ENCODE data around the gene GLI3. TPM values are rescaled to one million over a fixed set of nuclear protein-coding genes. Genes with fewer than 3 reads are reported as not detected.

Gene GLI3
- total RNA-seq, 1 experiment from 2014 or later, result 46.2 TPM

DNA sequence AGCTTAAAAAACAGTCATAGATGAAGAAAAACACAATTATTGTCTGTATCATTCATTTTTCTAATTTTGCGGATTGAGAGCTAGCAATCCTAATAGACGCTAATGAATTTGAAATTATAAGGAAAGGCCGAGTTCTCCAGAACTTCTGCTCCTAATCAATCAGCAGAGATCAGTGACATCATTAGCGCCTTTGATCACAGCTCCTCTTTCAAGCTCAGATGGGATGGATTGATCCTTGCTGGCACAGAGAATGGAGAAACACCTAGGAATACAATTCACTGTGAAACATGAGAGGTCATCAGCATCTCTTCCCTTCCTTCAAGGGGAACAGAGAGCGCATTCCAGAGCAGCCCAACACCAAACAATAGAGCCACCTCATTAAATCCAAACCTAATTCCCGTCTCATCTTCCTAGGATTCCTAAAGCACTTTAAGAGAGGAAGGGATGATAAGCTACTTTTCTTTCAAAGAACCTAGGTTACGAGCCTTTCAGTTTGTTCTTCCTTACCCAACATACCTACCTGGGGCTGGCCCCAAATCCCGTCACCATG lies 24.4 kb downstream of the GLI3 start (continued):
- TF ChIP-seq CBFB (CRISPR knock-in tag; IDR thresholded peaks at IDR 0.05; ENCODE audit: low read depth), result no peak

DNA sequence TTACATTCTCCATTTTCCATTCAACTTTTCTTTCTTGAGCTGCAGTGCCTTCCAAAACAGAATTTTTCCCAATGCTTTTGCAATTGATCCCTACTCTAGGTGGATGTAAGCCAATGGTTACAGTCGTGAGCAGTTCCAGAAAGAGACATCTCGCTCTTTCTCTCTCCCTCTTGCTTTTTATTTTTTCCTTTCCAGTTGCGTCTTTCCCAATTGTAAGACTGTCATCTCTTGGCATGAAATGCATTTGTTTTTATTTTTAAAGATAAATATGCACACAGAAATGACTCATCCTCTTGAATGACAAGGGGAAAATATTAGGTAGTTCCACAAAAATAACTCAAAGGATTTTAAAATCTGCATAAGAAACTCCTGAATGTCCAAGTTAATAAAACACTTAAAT lies 25.1 kb downstream of the GLI3 start:
- Mint-ChIP-seq H3K4me3 (no peak overlapping the region), H3K36me3 (no peaks in the 10 kb centered on the region), H3K9me3 (no peaks in the 10 kb centered on the region), H3K4me1 (peaks cover 71% of the 10 kb centered on the region), H3K27ac (peak overlapping the region; percentile 13), H3K27me3 (ENCODE audit: low read depth) (no peaks in the 10 kb centered on the region)
- DNase-seq (ENCODE audit: low spot score) (no peak), ATAC-seq (no peak)
- no peak for TF ChIP-seq JUN (CRISPR knock-in tag; IDR thresholded peaks at IDR 0.05)
- ChIA-PET CTCF (interaction anchor here (0.8 to 3.0 kb wide), 7 partner anchors 11 to 232 kb away, joined by 3 to 9 read pairs (median 3); no protein-coding TSS in a partner anchor), POLR2A (interaction anchor here (2.1 kb wide), 1 partner anchor 16 kb away, joined by 11 read pairs; no protein-coding TSS in a partner anchor)

DNA sequence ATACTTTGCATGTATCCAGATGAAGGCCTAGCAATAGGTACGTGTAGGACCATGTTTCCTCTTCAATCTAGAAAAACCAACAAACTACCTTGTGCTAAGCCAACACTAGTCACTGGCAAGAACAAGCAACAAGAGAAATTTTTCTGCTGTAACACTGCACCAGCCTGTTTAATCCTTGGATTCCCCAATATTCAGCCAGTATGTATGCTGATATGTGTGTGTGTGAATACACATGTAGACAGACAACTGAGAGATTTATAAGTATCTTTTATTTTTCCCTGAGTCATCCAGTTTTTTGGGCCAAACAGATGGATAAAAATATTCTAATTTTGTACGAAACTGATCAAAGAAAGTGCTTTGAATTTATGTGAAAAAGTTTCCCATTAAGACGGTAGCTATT lies 26.2 kb downstream of the GLI3 start:
- ChIA-PET POLR2A (interaction anchor here (0.7 kb wide), 1 partner anchor 196 kb away, joined by 7 read pairs; no protein-coding TSS in a partner anchor), CTCF (interaction anchor here (3.0 kb wide), 1 partner anchor 25 kb away, joined by 9 read pairs; no protein-coding TSS in a partner anchor)
- TF ChIP-seq, protein P1, sequence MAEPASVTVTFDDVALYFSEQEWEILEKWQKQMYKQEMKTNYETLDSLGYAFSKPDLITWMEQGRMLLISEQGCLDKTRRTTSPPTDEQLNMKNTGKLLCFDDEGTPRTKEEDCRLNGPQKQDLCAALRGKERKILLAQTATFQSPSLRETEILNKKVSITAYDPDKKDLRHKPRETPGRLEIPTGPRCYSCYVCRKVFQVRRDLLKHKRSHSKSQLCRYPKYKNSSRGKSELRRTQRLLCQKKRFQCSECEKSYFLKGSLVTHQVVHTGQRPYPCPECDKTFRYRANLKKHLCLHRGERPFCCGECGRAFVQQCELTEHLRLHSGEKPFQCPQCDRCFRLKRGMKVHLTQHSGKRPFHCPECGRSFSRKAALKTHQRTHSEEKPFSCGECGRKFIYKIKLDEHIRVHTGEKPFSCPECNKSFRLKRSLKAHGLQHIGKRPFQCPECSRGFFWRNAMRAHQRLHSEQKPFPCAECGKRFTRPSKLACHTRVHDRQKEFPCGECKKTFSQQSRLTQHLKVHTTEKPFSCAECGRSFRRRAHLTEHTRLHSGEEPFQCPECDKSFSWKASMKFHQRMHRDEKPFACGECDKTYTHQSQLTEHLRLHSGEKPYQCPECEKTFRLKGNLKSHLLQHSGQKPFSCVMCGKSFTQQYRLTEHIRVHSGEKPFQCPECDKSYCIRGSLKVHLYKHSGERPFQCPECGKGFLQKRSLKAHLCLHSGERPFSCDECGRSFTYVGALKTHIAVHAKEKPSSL (CRISPR knock-in tag; conservative IDR thresholded peaks at IDR 0.05), result no peak
- TF ChIP-seq ATF1 (CRISPR knock-in tag; IDR thresholded peaks at IDR 0.05) (no peak), ZNF232 (CRISPR knock-in tag; IDR thresholded peaks at IDR 0.05) (no peak), JUN (CRISPR knock-in tag; IDR thresholded peaks at IDR 0.05) (no peak), IRF2 (CRISPR knock-in tag; IDR thresholded peaks at IDR 0.05; ENCODE audit: borderline replicate concordance, low read depth) (no peak), ELF4 (CRISPR knock-in tag; IDR thresholded peaks at IDR 0.05; ENCODE audit: low read depth) (no peak), JAZF1 (CRISPR knock-in tag; IDR thresholded peaks at IDR 0.05) (no peak), SOX15 (CRISPR knock-in tag; IDR thresholded peaks at IDR 0.05) (no peak), TP53 (CRISPR knock-in tag; IDR thresholded peaks at IDR 0.05) (no peak), KAT7 (CRISPR knock-in tag; IDR thresholded peaks at IDR 0.05; ENCODE audit: borderline replicate concordance) (no peak), RORB (CRISPR knock-in tag; IDR thresholded peaks at IDR 0.05) (no peak), NR2C2 (CRISPR knock-in tag; IDR thresholded peaks at IDR 0.05) (no peak), ZNF423 (CRISPR knock-in tag; IDR thresholded peaks at IDR 0.05) (no peak), NFE2L1 (CRISPR knock-in tag; IDR thresholded peaks at IDR 0.05) (no peak), ZNF671 (CRISPR knock-in tag; IDR thresholded peaks at IDR 0.05) (no peak), ZNF138 (CRISPR knock-in tag; conservative IDR thresholded peaks at IDR 0.05) (no peak), OVOL2 (CRISPR knock-in tag; IDR thresholded peaks at IDR 0.05; ENCODE audit: borderline replicate concordance) (no peak)
- TF ChIP-seq, protein P2, sequence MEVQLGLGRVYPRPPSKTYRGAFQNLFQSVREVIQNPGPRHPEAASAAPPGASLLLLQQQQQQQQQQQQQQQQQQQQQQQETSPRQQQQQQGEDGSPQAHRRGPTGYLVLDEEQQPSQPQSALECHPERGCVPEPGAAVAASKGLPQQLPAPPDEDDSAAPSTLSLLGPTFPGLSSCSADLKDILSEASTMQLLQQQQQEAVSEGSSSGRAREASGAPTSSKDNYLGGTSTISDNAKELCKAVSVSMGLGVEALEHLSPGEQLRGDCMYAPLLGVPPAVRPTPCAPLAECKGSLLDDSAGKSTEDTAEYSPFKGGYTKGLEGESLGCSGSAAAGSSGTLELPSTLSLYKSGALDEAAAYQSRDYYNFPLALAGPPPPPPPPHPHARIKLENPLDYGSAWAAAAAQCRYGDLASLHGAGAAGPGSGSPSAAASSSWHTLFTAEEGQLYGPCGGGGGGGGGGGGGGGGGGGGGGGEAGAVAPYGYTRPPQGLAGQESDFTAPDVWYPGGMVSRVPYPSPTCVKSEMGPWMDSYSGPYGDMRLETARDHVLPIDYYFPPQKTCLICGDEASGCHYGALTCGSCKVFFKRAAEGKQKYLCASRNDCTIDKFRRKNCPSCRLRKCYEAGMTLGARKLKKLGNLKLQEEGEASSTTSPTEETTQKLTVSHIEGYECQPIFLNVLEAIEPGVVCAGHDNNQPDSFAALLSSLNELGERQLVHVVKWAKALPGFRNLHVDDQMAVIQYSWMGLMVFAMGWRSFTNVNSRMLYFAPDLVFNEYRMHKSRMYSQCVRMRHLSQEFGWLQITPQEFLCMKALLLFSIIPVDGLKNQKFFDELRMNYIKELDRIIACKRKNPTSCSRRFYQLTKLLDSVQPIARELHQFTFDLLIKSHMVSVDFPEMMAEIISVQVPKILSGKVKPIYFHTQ (CRISPR knock-in tag; IDR thresholded peaks at IDR 0.05), result no peak
- TF ChIP-seq, protein P3, sequence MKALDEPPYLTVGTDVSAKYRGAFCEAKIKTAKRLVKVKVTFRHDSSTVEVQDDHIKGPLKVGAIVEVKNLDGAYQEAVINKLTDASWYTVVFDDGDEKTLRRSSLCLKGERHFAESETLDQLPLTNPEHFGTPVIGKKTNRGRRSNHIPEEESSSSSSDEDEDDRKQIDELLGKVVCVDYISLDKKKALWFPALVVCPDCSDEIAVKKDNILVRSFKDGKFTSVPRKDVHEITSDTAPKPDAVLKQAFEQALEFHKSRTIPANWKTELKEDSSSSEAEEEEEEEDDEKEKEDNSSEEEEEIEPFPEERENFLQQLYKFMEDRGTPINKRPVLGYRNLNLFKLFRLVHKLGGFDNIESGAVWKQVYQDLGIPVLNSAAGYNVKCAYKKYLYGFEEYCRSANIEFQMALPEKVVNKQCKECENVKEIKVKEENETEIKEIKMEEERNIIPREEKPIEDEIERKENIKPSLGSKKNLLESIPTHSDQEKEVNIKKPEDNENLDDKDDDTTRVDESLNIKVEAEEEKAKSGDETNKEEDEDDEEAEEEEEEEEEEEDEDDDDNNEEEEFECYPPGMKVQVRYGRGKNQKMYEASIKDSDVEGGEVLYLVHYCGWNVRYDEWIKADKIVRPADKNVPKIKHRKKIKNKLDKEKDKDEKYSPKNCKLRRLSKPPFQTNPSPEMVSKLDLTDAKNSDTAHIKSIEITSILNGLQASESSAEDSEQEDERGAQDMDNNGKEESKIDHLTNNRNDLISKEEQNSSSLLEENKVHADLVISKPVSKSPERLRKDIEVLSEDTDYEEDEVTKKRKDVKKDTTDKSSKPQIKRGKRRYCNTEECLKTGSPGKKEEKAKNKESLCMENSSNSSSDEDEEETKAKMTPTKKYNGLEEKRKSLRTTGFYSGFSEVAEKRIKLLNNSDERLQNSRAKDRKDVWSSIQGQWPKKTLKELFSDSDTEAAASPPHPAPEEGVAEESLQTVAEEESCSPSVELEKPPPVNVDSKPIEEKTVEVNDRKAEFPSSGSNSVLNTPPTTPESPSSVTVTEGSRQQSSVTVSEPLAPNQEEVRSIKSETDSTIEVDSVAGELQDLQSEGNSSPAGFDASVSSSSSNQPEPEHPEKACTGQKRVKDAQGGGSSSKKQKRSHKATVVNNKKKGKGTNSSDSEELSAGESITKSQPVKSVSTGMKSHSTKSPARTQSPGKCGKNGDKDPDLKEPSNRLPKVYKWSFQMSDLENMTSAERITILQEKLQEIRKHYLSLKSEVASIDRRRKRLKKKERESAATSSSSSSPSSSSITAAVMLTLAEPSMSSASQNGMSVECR (CRISPR knock-in tag; IDR thresholded peaks at IDR 0.05; ENCODE audit: borderline replicate concordance), result no peak
- Mint-ChIP-seq H3K9me3 (no peaks in the 10 kb centered on the region), H3K27ac (peak overlapping the region; percentile 65; the same call in 1 of the 2 replicates), H3K4me3 (no peak overlapping the region), H3K4me1 (peaks cover 63% of the 10 kb centered on the region), H3K36me3 (no peaks in the 10 kb centered on the region), H3K27me3 (ENCODE audit: low read depth) (no peaks in the 10 kb centered on the region)
- DNase-seq (ENCODE audit: low spot score) (no peak), ATAC-seq (no peak)

Data from WTC11 (cell line).